ENCODE measurements around the gene FOXL1. TPM values are rescaled to one million over a fixed set of nuclear protein-coding genes. Genes with fewer than 3 reads are reported as not detected.

The FOXL1 gene
- total and polyA plus RNA-seq, 7 donors: 0.14 to 1.6 (median 0.48) TPM; not detected in 1

- intact Hi-C loops (cut with DNase I): loop anchor here (1.0 to 2.0 kb wide), 2 partner anchors 499 to 715 kb away; no protein-coding TSS in a partner anchor
- 1% methylated on average over 41 of the region's 41 CpGs for whole genome bisulfite sequencing, 2 donors
- H3K27ac ChIP-seq: no peak overlapping the region
- no peak overlapping the region for H3K4me3 ChIP-seq
- no peak for TF ChIP-seq POLR2AphosphoS5 (IDR thresholded peaks at IDR 0.05)
- no peak for TF ChIP-seq EP300 (IDR thresholded peaks at IDR 0.05)
- TF ChIP-seq, protein P1, sequence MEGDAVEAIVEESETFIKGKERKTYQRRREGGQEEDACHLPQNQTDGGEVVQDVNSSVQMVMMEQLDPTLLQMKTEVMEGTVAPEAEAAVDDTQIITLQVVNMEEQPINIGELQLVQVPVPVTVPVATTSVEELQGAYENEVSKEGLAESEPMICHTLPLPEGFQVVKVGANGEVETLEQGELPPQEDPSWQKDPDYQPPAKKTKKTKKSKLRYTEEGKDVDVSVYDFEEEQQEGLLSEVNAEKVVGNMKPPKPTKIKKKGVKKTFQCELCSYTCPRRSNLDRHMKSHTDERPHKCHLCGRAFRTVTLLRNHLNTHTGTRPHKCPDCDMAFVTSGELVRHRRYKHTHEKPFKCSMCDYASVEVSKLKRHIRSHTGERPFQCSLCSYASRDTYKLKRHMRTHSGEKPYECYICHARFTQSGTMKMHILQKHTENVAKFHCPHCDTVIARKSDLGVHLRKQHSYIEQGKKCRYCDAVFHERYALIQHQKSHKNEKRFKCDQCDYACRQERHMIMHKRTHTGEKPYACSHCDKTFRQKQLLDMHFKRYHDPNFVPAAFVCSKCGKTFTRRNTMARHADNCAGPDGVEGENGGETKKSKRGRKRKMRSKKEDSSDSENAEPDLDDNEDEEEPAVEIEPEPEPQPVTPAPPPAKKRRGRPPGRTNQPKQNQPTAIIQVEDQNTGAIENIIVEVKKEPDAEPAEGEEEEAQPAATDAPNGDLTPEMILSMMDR (IDR thresholded peaks at IDR 0.05): peak; percentile 100
- TF ChIP-seq POLR2A (IDR thresholded peaks at IDR 0.05): no peak
- peaks cover 42 to 97% (median 61%) of the 10 kb centered on the region in 3 donors for H3K27me3 ChIP-seq
- DNase-seq: peak; percentile 95
- H3K9me3 ChIP-seq: no peaks in the 10 kb centered on the region
- no peaks in the 10 kb centered on the region for H3K36me3 ChIP-seq
- H3K4me1 ChIP-seq: peaks cover 0 to 23% (median 19%) of the 10 kb centered on the region in 4 donors
These were observed 14.6 kb upstream of the FOXL1 start for GRCh38 chr16:86563469-86564345.

- no peak overlapping the region for H3K27ac ChIP-seq
- DNase-seq: no peak
- 30 to 35% methylated on average over 16 of the region's 16 CpGs for WGBS, 2 donors
- intact Hi-C loops (cut with DNase I): loop anchor here (2.0 kb wide), 1 partner anchor 714 kb away; no protein-coding TSS in a partner anchor
- no peaks in the 10 kb centered on the region for H3K9me3 ChIP-seq
- peaks cover 45 to 97% (median 69%) of the 10 kb centered on the region in 3 donors for H3K27me3 ChIP-seq
- H3K4me1 ChIP-seq: peaks cover 0 to 23% (median 19%) of the 10 kb centered on the region in 4 donors
- H3K36me3 ChIP-seq: no peaks in the 10 kb centered on the region
- H3K4me3 ChIP-seq: no peak overlapping the region
- no peak for TF ChIP-seq EP300 (IDR thresholded peaks at IDR 0.05)
- TF ChIP-seq POLR2A (IDR thresholded peaks at IDR 0.05): no peak
- TF ChIP-seq, protein P1 (IDR thresholded peaks at IDR 0.05): no peak
- TF ChIP-seq POLR2AphosphoS5 (IDR thresholded peaks at IDR 0.05): no peak
These were observed 13.1 kb upstream of the FOXL1 start for GRCh38 chr16:86565181-86565631.

DNA sequence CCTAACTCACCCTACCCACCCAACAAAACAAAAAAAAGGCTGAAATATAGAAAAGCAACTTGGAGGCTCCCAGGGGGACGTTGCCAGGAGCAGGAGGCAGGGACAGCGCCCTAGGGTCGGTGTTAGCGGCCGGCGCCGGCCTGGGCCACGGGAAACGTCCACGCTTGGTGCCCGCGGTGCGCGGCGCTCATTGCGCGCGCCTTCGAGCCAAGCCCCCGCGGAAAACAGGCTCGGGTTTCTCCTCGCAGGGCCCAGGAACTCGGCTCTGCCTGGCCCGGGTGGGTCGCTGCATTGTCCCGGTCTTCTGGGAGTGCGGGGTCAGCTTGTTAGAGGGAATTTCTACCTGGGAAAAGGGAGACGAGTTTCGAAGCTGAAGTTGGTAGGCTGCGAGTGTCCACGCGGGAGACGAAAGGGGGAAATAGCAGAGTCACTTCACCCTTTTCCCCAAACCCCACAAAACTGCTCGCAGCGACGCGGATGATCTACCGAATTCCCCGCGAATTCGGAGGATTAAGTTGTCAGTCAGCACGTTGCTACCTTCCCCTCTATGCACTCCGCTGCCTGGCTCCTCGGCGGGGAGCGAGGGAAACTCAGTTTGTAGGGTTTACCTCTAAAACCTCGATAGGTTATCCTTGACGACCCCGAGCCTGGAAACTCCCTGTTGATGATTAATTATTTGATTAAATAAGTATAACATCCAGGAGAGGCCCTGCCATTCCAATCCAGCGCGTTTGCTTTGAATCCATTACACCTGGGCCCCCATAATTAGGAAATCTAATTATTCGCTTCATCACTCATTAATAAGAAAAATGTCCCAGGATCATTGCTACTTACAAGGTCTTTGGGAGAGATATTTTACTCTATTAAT lies 12.5 kb upstream of the FOXL1 start:
- no peaks in the 10 kb centered on the region for H3K9me3 ChIP-seq
- DNase-seq: no peak
- peaks cover 45 to 97% (median 75%) of the 10 kb centered on the region in 3 donors for H3K27me3 ChIP-seq
- intact Hi-C loops (cut with DNase I): loop anchor here (2.0 kb wide), 1 partner anchor 713 kb away; no protein-coding TSS in a partner anchor
- H3K4me1 ChIP-seq: peaks cover 0 to 23% (median 19%) of the 10 kb centered on the region in 4 donors
- WGBS, 2 donors: 8 to 13% methylated on average over 53 of the region's 53 CpGs
- H3K36me3 ChIP-seq: no peaks in the 10 kb centered on the region
- TF ChIP-seq, protein P1 (IDR thresholded peaks at IDR 0.05): no peak
- TF ChIP-seq EP300 (IDR thresholded peaks at IDR 0.05) (no peak), POLR2AphosphoS5 (IDR thresholded peaks at IDR 0.05) (no peak), POLR2A (IDR thresholded peaks at IDR 0.05) (no peak)
- H3K27ac ChIP-seq: no peak overlapping the region
- H3K4me3 ChIP-seq: no peak overlapping the region

DNA sequence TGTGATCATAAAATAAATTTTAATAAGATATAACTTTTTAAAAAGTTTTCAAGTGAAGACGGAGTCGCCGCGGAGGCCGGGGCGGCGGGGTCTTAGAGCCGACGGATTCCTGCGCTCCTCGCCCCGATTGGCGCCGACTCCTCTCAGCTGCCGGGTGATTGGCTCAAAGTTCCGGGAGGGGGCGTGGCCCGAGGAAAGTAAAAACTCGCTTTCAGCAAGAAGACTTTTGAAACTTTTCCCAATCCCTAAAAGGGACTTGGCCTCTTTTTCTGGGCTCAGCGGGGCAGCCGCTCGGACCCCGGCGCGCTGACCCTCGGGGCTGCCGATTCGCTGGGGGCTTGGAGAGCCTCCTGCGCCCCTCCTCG lies 11.8 kb upstream of the FOXL1 start, which contains the start of gene FOXC2:
TSS of gene FOXC2 (plus strand) at position 229 of the 365 bp plus-strand sequence. CDS start 507 bp downstream, outside the sequence.
- Histone ChIP-seq H3K9me3 (no peaks in the 10 kb centered on the region), H3K4me3 (peak within 1 kb of the TSS in 3 of 4 donors; percentile 18 to 34 (median 26)), H3K4me1 (peaks cover 0 to 23% (median 19%) of the 10 kb centered on the region in 4 donors), H3K27ac (peak within 1 kb of the TSS in 3 of 4 donors; percentile 14 to 60 (median 45)), H3K36me3 (no peaks in the 10 kb centered on the region), H3K27me3 (peaks cover 48 to 97% (median 76%) of the 10 kb centered on the region in 3 donors)
- intact Hi-C loops (cut with DNase I): no loop called here
- TF ChIP-seq, protein P1 (IDR thresholded peaks at IDR 0.05): no peak
- TF ChIP-seq POLR2AphosphoS5 (IDR thresholded peaks at IDR 0.05): peak in 1 of 4 donors; percentile 28
- no peak for TF ChIP-seq POLR2A (IDR thresholded peaks at IDR 0.05)
- 2 to 8% methylated on average over 30 of the region's 30 CpGs for WGBS, 2 donors
- DNase-seq: peak; percentile 80

Data from sigmoid colon (tissue), 7 donors.